GM06990 (cell line): ENCODE measurements around the gene FKBP7.

Experiments used
- DNase-seq: peaks from one replicate; pipeline ENCODE4 v3.0.0-alpha.2; 2011; ENCODE audit not compliant: insufficient read length; ENCODE audit errors: extremely low read depth
- H3K27me3 ChIP-seq: replicated peaks from 2 replicates; pipeline ENCODE4 v1.6.0; 2011; ENCODE audit warnings: low read length; ENCODE audit not compliant: control insufficient read depth, insufficient read depth
- H3K36me3 ChIP-seq: 2 replicates; pipeline ENCODE4 v1.5.1; 2011; ENCODE audit warnings: low read length; ENCODE audit not compliant: control insufficient read depth, insufficient read depth
- H3K4me3 ChIP-seq: replicated peaks from 2 replicates; pipeline ENCODE4 v1.5.1; 2011; ENCODE audit warnings: low read depth, mild to moderate bottlenecking, control low read depth, low read length
- TF ChIP-seq, protein P1 (sequence below): IDR thresholded peaks from 2 replicates; pipeline ENCODE4 v1.5.1; 2011; ENCODE audit warnings: low read length, control low read depth, mild to moderate bottlenecking, inconsistent platforms; ENCODE audit not compliant: insufficient read depth, poor library complexity, severe bottlenecking

The FKBP7 gene

DNA sequence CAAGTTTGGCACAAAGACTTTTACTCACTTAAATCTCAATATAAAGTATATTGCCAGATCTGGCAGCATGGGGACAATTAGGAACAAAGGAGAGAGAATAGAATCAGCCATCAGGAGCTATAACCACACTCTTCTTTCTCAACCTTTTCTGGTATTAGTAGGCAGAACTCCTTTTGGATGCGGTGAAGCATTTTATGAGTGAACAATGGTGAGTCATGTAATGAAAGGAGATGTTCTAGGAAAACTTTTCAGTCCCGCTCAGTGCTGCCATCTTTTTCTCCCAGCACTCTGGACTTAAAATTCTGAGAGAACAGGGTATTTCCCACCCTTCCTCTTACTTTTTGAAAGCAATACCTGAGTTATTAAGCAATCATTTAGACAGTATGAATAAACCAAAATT, 34.1 kb upstream of the FKBP7 start:
- TF ChIP-seq, protein P1, sequence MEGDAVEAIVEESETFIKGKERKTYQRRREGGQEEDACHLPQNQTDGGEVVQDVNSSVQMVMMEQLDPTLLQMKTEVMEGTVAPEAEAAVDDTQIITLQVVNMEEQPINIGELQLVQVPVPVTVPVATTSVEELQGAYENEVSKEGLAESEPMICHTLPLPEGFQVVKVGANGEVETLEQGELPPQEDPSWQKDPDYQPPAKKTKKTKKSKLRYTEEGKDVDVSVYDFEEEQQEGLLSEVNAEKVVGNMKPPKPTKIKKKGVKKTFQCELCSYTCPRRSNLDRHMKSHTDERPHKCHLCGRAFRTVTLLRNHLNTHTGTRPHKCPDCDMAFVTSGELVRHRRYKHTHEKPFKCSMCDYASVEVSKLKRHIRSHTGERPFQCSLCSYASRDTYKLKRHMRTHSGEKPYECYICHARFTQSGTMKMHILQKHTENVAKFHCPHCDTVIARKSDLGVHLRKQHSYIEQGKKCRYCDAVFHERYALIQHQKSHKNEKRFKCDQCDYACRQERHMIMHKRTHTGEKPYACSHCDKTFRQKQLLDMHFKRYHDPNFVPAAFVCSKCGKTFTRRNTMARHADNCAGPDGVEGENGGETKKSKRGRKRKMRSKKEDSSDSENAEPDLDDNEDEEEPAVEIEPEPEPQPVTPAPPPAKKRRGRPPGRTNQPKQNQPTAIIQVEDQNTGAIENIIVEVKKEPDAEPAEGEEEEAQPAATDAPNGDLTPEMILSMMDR, result no peak
- Histone ChIP-seq H3K27me3 (no peaks in the 10 kb centered on the region), H3K4me3 (no peak overlapping the region), H3K36me3 (no peaks in the 10 kb centered on the region; the same call in none of the 2 replicates)
- DNase-seq, result no peak

DNA sequence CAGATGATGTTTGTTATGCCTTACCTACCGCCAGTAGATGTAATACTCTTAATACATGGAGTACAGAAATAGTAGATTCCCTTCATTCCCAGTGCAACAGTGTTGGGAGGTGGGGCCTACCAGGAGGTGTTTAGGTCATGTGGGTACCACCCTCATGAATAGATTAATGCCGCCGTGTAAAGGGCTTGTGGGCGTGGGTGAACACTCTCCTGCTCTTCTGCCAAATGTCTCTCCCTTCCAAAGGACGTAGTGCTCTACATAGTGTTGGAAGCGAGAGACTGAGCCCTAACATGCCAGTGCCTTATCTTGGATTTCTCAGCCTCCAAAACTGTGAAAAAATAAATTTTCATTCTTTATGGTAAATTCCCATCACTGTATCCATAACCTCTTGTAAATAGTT, 32.0 kb upstream of the FKBP7 start:
- TF ChIP-seq, protein P1, result no peak
- no peaks in the 10 kb centered on the region for H3K27me3 ChIP-seq
- no peak overlapping the region for H3K4me3 ChIP-seq
- no peak for DNase-seq
- no peaks in the 10 kb centered on the region; the same call in none of the 2 replicates for H3K36me3 ChIP-seq

DNA sequence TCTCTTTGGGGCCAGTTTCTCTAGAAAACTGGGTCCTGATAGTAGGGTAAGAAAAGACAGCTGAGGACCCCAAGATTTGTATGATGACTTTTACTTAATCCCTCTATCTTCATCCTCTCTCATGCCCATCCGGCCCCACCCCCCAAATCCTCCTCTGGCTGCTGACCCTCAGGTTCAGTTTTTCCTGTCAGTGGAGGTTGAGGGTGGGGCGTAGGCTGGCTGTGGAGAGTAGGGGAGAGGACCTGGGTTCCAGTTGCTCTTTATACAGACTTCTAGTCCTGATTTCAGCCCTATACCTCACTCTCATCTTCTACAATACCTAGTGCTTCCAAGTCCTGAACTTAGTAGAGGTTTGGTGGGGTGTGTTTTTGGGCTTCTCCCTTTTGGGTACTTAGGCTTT, 30.2 kb upstream of the FKBP7 start:
- DNase-seq, result no peak
- no peaks in the 10 kb centered on the region; the same call in none of the 2 replicates for H3K36me3 ChIP-seq
- H3K27me3 ChIP-seq, result no peaks in the 10 kb centered on the region
- TF ChIP-seq, protein P1, result no peak
- no peak overlapping the region for H3K4me3 ChIP-seq

DNA sequence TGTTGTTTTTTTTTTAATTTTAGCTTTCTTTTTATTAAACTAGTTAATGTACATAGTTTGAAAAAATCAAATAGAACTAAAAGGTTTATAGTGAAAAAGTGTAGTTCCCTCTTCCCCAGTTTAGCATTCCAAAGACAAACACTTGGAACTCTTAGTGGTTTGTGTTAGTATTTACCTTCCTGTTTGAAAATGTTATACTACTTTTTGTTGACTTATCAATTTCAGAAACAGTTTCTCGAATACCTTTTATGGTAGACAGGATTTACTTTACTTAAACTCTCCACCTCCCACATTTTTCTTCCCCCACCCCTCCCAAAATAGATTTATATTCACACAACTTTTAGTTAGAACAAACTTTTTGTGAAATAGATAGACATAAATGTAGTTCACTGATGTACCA, 28.5 kb upstream of the FKBP7 start:
- H3K4me3 ChIP-seq, result no peak overlapping the region
- DNase-seq, result no peak
- TF ChIP-seq, protein P1, result no peak
- no peaks in the 10 kb centered on the region; the same call in 1 of the 2 replicates for H3K36me3 ChIP-seq
- no peaks in the 10 kb centered on the region for H3K27me3 ChIP-seq

DNA sequence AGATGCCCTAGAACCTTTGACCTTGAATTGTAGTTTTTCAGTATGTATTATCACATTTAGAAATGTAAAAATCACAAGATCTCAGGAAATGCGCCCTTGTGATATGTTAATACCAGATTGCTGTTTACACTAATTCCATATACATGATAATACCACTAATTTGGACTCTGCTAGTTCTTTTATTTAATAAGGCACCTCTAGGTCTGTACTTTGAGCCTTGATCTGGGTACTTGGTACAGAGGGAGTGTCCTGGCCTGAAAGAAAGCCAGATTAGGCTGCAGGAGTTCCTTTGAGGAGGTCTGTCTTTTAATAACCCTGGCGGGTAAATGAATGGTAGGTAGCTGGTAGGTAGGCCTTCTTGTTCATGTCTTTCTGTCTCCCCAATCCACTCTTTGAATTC, 28.1 kb upstream of the FKBP7 start:
- TF ChIP-seq, protein P1, result no peak
- no peaks in the 10 kb centered on the region for H3K27me3 ChIP-seq

DNA sequence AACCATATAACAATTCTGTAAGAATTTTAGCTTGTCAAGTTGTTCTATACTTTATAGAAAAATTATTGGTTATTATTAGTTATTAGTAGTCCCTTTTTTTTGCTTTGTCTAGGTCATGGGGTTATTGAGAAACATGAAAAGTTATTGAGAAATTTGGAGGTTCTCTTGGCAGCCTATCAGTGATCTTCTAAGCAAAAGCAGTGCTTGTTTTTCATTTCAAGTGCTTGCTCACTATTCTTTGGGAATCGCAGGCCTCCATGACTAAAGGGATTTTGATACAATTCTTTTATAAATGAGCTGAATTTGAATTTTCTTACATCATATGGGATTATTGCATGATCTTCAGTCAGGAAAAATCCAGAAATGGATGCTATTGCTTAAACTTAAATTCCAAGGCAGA, 27.7 kb upstream of the FKBP7 start:
- no peak for DNase-seq
- no peaks in the 10 kb centered on the region for H3K27me3 ChIP-seq
- H3K4me3 ChIP-seq, result no peak overlapping the region
- no peaks in the 10 kb centered on the region; the same call in 1 of the 2 replicates for H3K36me3 ChIP-seq
- TF ChIP-seq, protein P1, result no peak

More for the DNA sequence above, 28.1 kb upstream of the FKBP7 start:
- Histone ChIP-seq H3K36me3 (no peaks in the 10 kb centered on the region; the same call in 1 of the 2 replicates), H3K4me3 (no peak overlapping the region)
- no peak for DNase-seq
